Stimulated activated CD4-positive, alpha-beta T cell treated with anti-CD3 and anti-CD28 coated beads, Interleukin-12 subunit alpha, Interleukin-12 subunit beta, amount 100 ng/mL, for 4 hours (primary cell): ENCODE results near the gene KPNA6.

Source experiments
- DNase-seq: peaks from one replicate; pipeline ENCODE4 v3.0.0-alpha.2; 2020

The KPNA6 gene

GRCh38 chr1:32221581-32221979, 113.7 kb downstream of the KPNA6 start:
- DNase-seq = no peak

- DNase-seq = peak; percentile 85
These were observed 114.3 kb downstream of the KPNA6 start, which contains the start of the genes EIF3I and TMEM234 for GRCh38 chr1:32221980-32222755. Gene EIF3I (plus strand): TSS chr1:32222407. CDS start chr1:32222442, 35 bp downstream. Gene TMEM234 (minus strand): TSS chr1:32222353. CDS start chr1:32222322, 31 bp downstream.

- DNase-seq = no peak
These were observed 115.8 kb downstream of the KPNA6 start for GRCh38 chr1:32223683-32224082.

GRCh38 chr1:32224285-32224684, 116.4 kb downstream of the KPNA6 start:
- DNase-seq = no peak
